GM12801 (cell line): ENCODE data around the gene PKP4.

Source experiments
- TF ChIP-seq, protein P1 (sequence below): IDR thresholded peaks from one replicate; pipeline ENCODE4 v1.5.1; 2011; ENCODE audit warnings: control low read depth; ENCODE audit not compliant: insufficient read length; ENCODE audit errors: extremely low read depth

Gene PKP4

GRCh38 chr2:158624961-158625360 is 168.2 kb downstream of the PKP4 start:
- TF ChIP-seq, protein P1, sequence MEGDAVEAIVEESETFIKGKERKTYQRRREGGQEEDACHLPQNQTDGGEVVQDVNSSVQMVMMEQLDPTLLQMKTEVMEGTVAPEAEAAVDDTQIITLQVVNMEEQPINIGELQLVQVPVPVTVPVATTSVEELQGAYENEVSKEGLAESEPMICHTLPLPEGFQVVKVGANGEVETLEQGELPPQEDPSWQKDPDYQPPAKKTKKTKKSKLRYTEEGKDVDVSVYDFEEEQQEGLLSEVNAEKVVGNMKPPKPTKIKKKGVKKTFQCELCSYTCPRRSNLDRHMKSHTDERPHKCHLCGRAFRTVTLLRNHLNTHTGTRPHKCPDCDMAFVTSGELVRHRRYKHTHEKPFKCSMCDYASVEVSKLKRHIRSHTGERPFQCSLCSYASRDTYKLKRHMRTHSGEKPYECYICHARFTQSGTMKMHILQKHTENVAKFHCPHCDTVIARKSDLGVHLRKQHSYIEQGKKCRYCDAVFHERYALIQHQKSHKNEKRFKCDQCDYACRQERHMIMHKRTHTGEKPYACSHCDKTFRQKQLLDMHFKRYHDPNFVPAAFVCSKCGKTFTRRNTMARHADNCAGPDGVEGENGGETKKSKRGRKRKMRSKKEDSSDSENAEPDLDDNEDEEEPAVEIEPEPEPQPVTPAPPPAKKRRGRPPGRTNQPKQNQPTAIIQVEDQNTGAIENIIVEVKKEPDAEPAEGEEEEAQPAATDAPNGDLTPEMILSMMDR, result no peak

DNA sequence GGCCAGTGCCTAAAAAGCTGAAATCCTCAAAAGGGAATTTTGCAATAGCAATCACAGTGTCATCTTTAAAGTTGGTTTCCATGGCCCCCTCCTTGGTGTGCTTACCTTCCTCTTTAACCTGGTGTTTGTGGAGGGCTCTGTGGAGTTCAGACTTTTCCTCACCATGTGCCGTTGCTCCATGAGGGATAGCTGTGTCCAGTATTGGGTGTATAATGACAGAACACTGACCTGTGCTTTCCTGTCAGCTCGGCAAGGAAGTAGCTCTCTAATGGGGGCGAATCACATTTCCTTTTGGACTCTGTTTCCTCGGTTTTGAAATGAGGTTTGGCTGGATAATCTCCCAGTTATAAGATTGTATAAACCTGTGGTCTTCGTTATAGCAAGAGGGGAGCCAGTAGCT is 172.4 kb downstream of the PKP4 start:
- TF ChIP-seq, protein P1, result no peak

- TF ChIP-seq, protein P1, result no peak
Measured at GRCh38 chr2:158633261-158633660, 176.5 kb downstream of the PKP4 start.

GRCh38 chr2:158634627-158635026 is 177.9 kb downstream of the PKP4 start:
- TF ChIP-seq, protein P1, result no peak

- TF ChIP-seq, protein P1, result no peak
Measured at GRCh38 chr2:158635961-158636601, 179.3 kb downstream of the PKP4 start.

DNA sequence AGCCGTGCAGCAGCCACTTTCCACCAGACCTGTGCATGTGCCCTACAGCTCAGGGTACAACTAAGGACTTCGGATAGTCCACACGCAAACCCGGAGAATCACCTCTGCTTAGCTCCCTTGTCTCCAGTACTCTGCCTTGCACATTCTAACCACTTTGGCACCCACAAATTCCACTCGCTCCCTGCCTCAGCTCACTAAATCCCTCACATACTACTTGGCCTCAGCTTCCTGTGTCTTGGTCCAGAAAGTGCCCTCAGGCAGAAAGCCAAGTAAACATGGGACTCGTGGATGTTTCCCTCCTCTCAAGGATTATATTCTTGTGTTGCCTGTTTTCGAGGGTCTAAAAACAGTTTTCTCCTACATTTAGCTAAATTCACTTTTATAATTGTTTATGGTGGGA is 180.6 kb downstream of the PKP4 start:
- TF ChIP-seq, protein P1, result no peak

DNA sequence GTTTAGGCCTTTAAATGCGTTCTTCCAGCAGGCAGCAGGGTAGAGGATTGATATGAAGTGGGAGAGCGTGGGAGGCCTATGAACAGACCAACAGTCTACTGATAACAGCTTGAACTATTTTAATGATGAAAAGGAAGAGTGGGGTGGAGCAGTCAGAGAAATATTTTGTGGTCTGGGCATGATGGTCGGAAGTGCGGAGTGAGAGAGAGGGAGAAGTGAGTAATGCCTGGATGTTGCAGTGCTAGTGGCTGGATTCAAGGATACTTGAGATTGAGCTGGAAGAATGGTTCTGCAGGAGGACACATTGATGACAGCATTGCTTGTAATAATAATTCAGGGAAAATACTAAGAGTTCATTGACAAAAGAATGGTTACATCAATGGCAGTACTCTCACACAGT is 187.4 kb downstream of the PKP4 start:
- TF ChIP-seq, protein P1, result no peak
